HG03469 (cell line): ENCODE measurements around the gene LYSMD3.
"Not testable (repeated sequence)": the region's sequence is repeated elsewhere in the genome, so short reads cannot be mapped to it uniquely, and the experiment has no call there.

Experiments used
- ATAC-seq: cut with Tn5 transposase; IDR thresholded peaks from one replicate; pipeline ENCODE4 v1.9.1; 2021; ENCODE audit warnings: mild to moderate bottlenecking, moderate library complexity, moderate number of reproducible peaks; ENCODE audit not compliant: unreplicated experiment

Gene LYSMD3

GRCh38 chr5:90529194-90529938 is at the start of gene LYSMD3:
LYSMD3 (minus strand) TSS chr5:90529584; CDS start chr5:90525289, 4,295 bp downstream.
- ATAC-seq, result peak; percentile 75

GRCh38 chr5:90576566-90576965 is 47.2 kb upstream of the LYSMD3 start:
- not testable (repeated sequence) for ATAC-seq

GRCh38 chr5:90575712-90576111 is 46.3 kb upstream of the LYSMD3 start:
- no peak for ATAC-seq

GRCh38 chr5:90571147-90571773 is 41.9 kb upstream of the LYSMD3 start:
- ATAC-seq, result no peak

- no peak for ATAC-seq
Observed at GRCh38 chr5:90570034-90570433, 40.6 kb upstream of the LYSMD3 start.

- ATAC-seq, result no peak
Observed at GRCh38 chr5:90569084-90569483, 39.7 kb upstream of the LYSMD3 start.

GRCh38 chr5:90565491-90565890 is 36.1 kb upstream of the LYSMD3 start:
- ATAC-seq, result no peak

GRCh38 chr5:90563108-90563507 is 33.7 kb upstream of the LYSMD3 start:
- ATAC-seq, result no peak

GRCh38 chr5:90562341-90562740 is 33.0 kb upstream of the LYSMD3 start:
- no peak for ATAC-seq

GRCh38 chr5:90561766-90562165 is 32.4 kb upstream of the LYSMD3 start:
- ATAC-seq, result no peak

- no peak for ATAC-seq
Observed at GRCh38 chr5:90560771-90561170, 31.4 kb upstream of the LYSMD3 start.

- ATAC-seq, result no peak
Observed at GRCh38 chr5:90558344-90559192, 29.2 kb upstream of the LYSMD3 start, which contains the start of gene ADGRV1. ADGRV1 (plus strand) TSS chr5:90558797; CDS start chr5:90558896, 99 bp downstream.

- ATAC-seq, result no peak
Observed at GRCh38 chr5:90557871-90558270, 28.5 kb upstream of the LYSMD3 start.

GRCh38 chr5:90557391-90557790 is 28.0 kb upstream of the LYSMD3 start:
- no peak for ATAC-seq

- no peak for ATAC-seq
Observed at GRCh38 chr5:90555666-90556065, 26.3 kb upstream of the LYSMD3 start.

- no peak for ATAC-seq
Observed at GRCh38 chr5:90554358-90555006, 25.1 kb upstream of the LYSMD3 start.

GRCh38 chr5:90553711-90554110 is 24.3 kb upstream of the LYSMD3 start:
- ATAC-seq, result no peak

GRCh38 chr5:90551376-90551775 is 22.0 kb upstream of the LYSMD3 start:
- ATAC-seq, result no peak

- no peak for ATAC-seq
Observed at GRCh38 chr5:90550963-90551362, 21.6 kb upstream of the LYSMD3 start.

- ATAC-seq, result no peak
Observed at GRCh38 chr5:90549729-90550275, 20.4 kb upstream of the LYSMD3 start.

GRCh38 chr5:90549223-90549622 is 19.8 kb upstream of the LYSMD3 start:
- no peak for ATAC-seq
